B cell (primary cell): ENCODE data around the gene GPR137. TPM values are rescaled to one million over a fixed set of nuclear protein-coding genes. Genes with fewer than 3 reads are reported as not detected.
"Not testable (repeated sequence)": the region's sequence is repeated elsewhere in the genome, so short reads cannot be mapped to it uniquely, and the experiment has no call there.

ENCODE experiments used
- ATAC-seq: fragments of 200-7000 bp; cut with Tn5 transposase; one replicate; pipeline ENCODE4 v1.10.0; 2021; ENCODE audit warnings: low read depth, mild to moderate bottlenecking, moderate number of reproducible peaks, moderate library complexity
- CTCF ChIA-PET: fragments of 350-600 bp; sonication (Branson Sonifier 250); formaldehyde crosslinking; loops from one replicate; lab custom pipeline; 2021; ENCODE audit warnings: antibody characterized with exemption, inconsistent platforms; lab: Charles Lee
- POLR2A ChIA-PET: fragments of 350-600 bp; sonication (Branson Sonifier 250); formaldehyde crosslinking; loops from one replicate; lab custom pipeline; 2021; ENCODE audit warnings: antibody characterized with exemption; lab: Charles Lee
- DNase-seq: peaks from one replicate; pipeline ENCODE4 v3.0.0; 2013
- H2AFZ ChIP-seq: 2 replicates; pipeline ENCODE4 v1.6.1; 2012; ENCODE audit warnings: mild to moderate bottlenecking, low read depth, low read length; ENCODE audit not compliant: insufficient read depth, poor library complexity, severe bottlenecking
- H3K27ac ChIP-seq, 2 donors: 1 replicate in 1 of 2; 2 replicates in 1 of 2; pipeline ENCODE4 v1.5.1; 2012 to 2013; ENCODE audit warnings: low read length in 2 of 2, mild to moderate bottlenecking in 2 of 2, moderate library complexity in 1 of 2
- H3K27me3 ChIP-seq, 4 experiments: fragments of 200-600 bp in 1 of 4; sonication (generic) in 1 of 4; replicated peaks in 1 of 4; 1 replicate in 2 of 4; 2 replicates in 2 of 4; pipeline versions ENCODE4 v1.6.1 to v1.7.0; 2013 to 2016; ENCODE audit warnings: low read length in 3 of 4, mild to moderate bottlenecking in 2 of 4, mixed read lengths in 1 of 4, moderate library complexity in 1 of 4; ENCODE audit not compliant: insufficient read depth in 4 of 4, control insufficient read depth in 3 of 4; ENCODE audit errors: control extremely low read depth in 1 of 4
- H3K36me3 ChIP-seq, 2 experiments: replicated peaks in 1 of 2; 1 replicate in 1 of 2; 2 replicates in 1 of 2; pipeline versions ENCODE4 v1.6.1 to v1.7.1; 2013; ENCODE audit warnings: low read length in 1 of 2; ENCODE audit not compliant: insufficient read depth in 2 of 2, control insufficient read depth in 1 of 2; ENCODE audit errors: control extremely low read depth in 1 of 2, extremely low read depth in 1 of 2
- H3K4me1 ChIP-seq, 2 donors: fragments of 200-600 bp in 1 of 2; sonication (generic) in 1 of 2; 1 replicate in 1 of 2; 2 replicates in 1 of 2; pipeline versions ENCODE4 v1.5.1 to v1.6.1; 2013 to 2017; ENCODE audit warnings: low read length in 2 of 2; ENCODE audit not compliant: control insufficient read depth in 2 of 2, insufficient read depth in 2 of 2
- H3K4me2 ChIP-seq: replicated peaks from 2 replicates; pipeline ENCODE3; 2012; ENCODE audit warnings: mild to moderate bottlenecking, low read depth, low read length; ENCODE audit not compliant: poor library complexity, severe bottlenecking
- H3K4me3 ChIP-seq, 5 experiments: fragments of 200-600 bp in 1 of 5; sonication (generic) in 1 of 5; 1 replicate in 3 of 5; 2 replicates in 2 of 5; pipeline versions ENCODE4 v1.5.1 to v1.7.0; 2011 to 2016; ENCODE audit warnings: low read length in 4 of 5, mild to moderate bottlenecking in 4 of 5, low read depth in 2 of 5, control low read depth in 1 of 5, moderate library complexity in 1 of 5; ENCODE audit not compliant: insufficient read depth in 1 of 5; ENCODE audit errors: control extremely low read depth in 1 of 5, extremely low read depth in 1 of 5
- H3K79me2 ChIP-seq: fragments of 200-600 bp; sonication (generic); one replicate; pipeline ENCODE4 v1.6.0; 2016; ENCODE audit warnings: low read length; ENCODE audit not compliant: control insufficient read depth, insufficient read depth
- H3K9ac ChIP-seq: fragments of 200-600 bp; sonication (generic); 2 replicates; pipeline ENCODE4 v1.6.1; 2017; ENCODE audit warnings: mild to moderate bottlenecking, low read length, moderate library complexity
- H3K9me3 ChIP-seq, 3 donors: one replicate each; pipeline versions ENCODE4 v1.6.1 to v1.7.1; 2013; ENCODE audit warnings: low read length in 2 of 3; ENCODE audit not compliant: control insufficient read depth in 2 of 3, insufficient read depth in 1 of 3; ENCODE audit errors: control extremely low read depth in 1 of 3
- H4K20me1 ChIP-seq: 2 replicates; pipeline ENCODE4 v1.6.0; 2012; ENCODE audit warnings: mild to moderate bottlenecking, low read length; ENCODE audit not compliant: insufficient read depth, control insufficient read depth, poor library complexity, severe bottlenecking
- H3K27ac Mint-ChIP-seq: one replicate; pipeline ENCODE4 v1.8.0; 2021; ENCODE audit warnings: mixed read lengths
- H3K27me3 Mint-ChIP-seq: one replicate; pipeline ENCODE4 v1.8.0; 2021; ENCODE audit warnings: mixed read lengths
- H3K4me1 Mint-ChIP-seq: one replicate; pipeline ENCODE4 v1.8.0; 2021; ENCODE audit warnings: mixed read lengths
- H3K4me3 Mint-ChIP-seq: one replicate; pipeline ENCODE4 v1.8.0; 2021; ENCODE audit warnings: mixed read lengths
- H3K9me3 Mint-ChIP-seq: one replicate; pipeline ENCODE4 v1.8.0; 2022; ENCODE audit warnings: mixed read lengths; ENCODE audit not compliant: insufficient read depth
- CTCF ChIP-seq: fragments of 200-600 bp; IDR thresholded peaks from one replicate; pipeline ENCODE4 v1.8.0; 2022; ENCODE audit warnings: antibody characterized with exemption, mild to moderate bottlenecking
- EZH2 ChIP-seq: IDR thresholded peaks from 2 replicates; pipeline ENCODE4 v1.6.1; 2012; ENCODE audit warnings: borderline replicate concordance, low read depth, mild to moderate bottlenecking, moderate library complexity, low read length; ENCODE audit not compliant: insufficient read depth, poor library complexity, severe bottlenecking
- WGBS: methylation state at CpG from one replicate; pipeline ENCODE4 v1.1.5; 2013; ENCODE audit warnings: missing lambda C conversion rate; ENCODE audit not compliant: insufficient coverage; 5-methylcytosine and 5-hydroxymethylcytosine counted together
- intact Hi-C: fragments of 100-400 bp; cut with micrococcal nuclease; formaldehyde crosslinking; loops from one replicate; pipeline ENCODE4 v1.10.0; 2022
- polyA plus RNA-seq: library from polyadenylated mRNA; depleted of rRNA; stranded (reverse); fragments of >200 nt; gene quantifications from 2 replicates; pipeline ENCODE4 v1.2.3, GENCODE V29; 2012
- total RNA-seq, 2 donors: library from RNA; stranded (reverse); fragments of 120-200 nt in 1 of 2; gene quantifications; 1 replicate in 1 of 2; 2 replicates in 1 of 2; pipeline versions ENCODE4 v1.2.3 to v1.2.4, GENCODE V29; 2013 to 2022

The GPR137 gene
- total and polyA plus RNA-seq, 2 donors (not counting 1 experiment from before 2014, with no cell fraction given) = 49.9 to 66.1 TPM

GRCh38 chr11:64323373-64323772, 37.7 kb downstream of the GPR137 start:
- Mint-ChIP-seq H3K4me3 (no peak overlapping the region), H3K27me3 (no peaks in the 10 kb centered on the region), H3K4me1 (peaks cover 16% of the 10 kb centered on the region), H3K27ac (no peak overlapping the region), H3K9me3 (no peaks in the 10 kb centered on the region)
- POLR2A ChIA-PET = interaction anchor here (0.6 to 1.8 kb wide), 2 partner anchors 12 to 109 kb away, joined by 7 to 9 read pairs; no protein-coding TSS in a partner anchor
- TF ChIP-seq EZH2 = no peak
- TF ChIP-seq CTCF = no peak
- Histone ChIP-seq H3K4me2 (no peak overlapping the region), H3K79me2 (peaks cover 3% of the 10 kb centered on the region), H3K9ac (no peak overlapping the region), H3K9me3 (no peaks in the 10 kb centered on the region), H3K4me3 (no peak overlapping the region), H2AFZ (no peak overlapping the region), H4K20me1 (no peaks in the 10 kb centered on the region), H3K4me1 (peaks cover 8 to 11% of the 10 kb centered on the region in 2 donors), H3K27me3 (no peaks in the 10 kb centered on the region), H3K27ac (no peak overlapping the region), H3K36me3 (peaks cover 0 to 7% of the 10 kb centered on the region in 2 experiments)
- WGBS = 10% methylated on average over 3 of the region's 5 CpGs
- intact Hi-C loops = no loop called here
- CTCF ChIA-PET = interaction anchor here (0.7 to 3.3 kb wide), 2 partner anchors 31 to 33 kb away, joined by 3 to 12 read pairs; no protein-coding TSS in a partner anchor
- no peak for DNase-seq
- no peak for ATAC-seq

GRCh38 chr11:64323984-64324383, 38.3 kb downstream of the GPR137 start:
- H4K20me1 ChIP-seq, H3K4me3 Mint-ChIP-seq, H3K27me3 Mint-ChIP-seq, H3K27me3 ChIP-seq, H3K9me3 ChIP-seq, H3K9ac ChIP-seq, intact Hi-C loops, H3K4me1 ChIP-seq, H2AFZ ChIP-seq, H3K27ac Mint-ChIP-seq, H3K27ac ChIP-seq, H3K79me2 ChIP-seq, ATAC-seq, H3K36me3 ChIP-seq, DNase-seq, H3K4me2 ChIP-seq, H3K9me3 Mint-ChIP-seq, H3K4me3 ChIP-seq: not testable (repeated sequence)
- WGBS = 96% methylated on average over 4 of the region's 4 CpGs
- H3K4me1 Mint-ChIP-seq = peaks cover 13% of the 10 kb centered on the region
- CTCF ChIA-PET = interaction anchor here (0.7 to 3.3 kb wide), 2 partner anchors 31 to 33 kb away, joined by 3 to 12 read pairs; no protein-coding TSS in a partner anchor
- POLR2A ChIA-PET = interaction anchor here (1.8 kb wide), 1 partner anchor 11 kb away, joined by 7 read pairs; no protein-coding TSS in a partner anchor
